ENCODE data around the gene OSBPL2.

The OSBPL2 gene

DNA sequence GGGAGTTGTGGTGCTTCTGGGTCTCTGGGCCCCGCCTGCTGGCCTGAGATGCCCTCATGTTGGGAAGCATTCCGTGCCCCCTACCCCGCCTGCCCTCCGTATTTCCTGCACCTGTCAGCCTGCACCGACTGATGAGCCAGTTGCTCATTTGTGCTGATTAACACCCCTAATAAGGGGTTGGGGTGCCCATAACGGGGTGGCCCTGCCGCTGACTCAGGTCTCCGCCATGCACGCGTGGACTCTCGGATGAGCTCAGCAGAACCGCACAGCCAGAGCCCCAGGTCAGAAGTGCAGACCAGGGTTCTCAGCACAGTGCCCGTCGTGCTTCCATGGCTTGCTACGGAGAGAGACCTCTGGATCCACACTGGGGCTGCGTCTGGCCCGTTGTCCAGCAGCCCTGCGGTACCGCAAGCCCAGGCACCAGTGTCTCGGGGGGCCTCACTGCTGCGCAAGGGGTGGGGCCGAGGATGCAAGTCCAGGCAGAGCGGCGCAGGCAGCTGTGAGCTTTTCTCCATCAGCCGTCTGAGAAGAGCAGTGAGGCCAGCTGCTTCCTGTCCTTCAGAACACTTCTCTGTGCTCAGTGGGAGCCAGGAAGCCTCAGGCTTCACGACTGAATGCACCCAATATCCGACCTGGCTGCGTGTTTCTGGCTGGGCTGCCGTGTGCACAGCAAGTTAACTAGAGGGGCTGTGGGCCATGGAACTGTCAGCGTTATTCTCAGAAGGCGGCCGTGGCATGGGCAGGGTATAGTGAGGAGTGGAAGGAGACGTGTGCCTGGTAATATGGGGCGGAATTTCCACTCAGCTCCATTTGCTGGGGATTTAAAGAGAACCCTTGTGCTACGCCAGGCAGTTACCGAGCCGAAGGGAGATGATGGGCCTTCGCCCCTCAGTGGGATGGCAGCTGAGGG lies 36.9 kb upstream of the OSBPL2 start:
- no peak for DNase-seq (ENCODE audit: extremely low read depth, low read depth)

DNA sequence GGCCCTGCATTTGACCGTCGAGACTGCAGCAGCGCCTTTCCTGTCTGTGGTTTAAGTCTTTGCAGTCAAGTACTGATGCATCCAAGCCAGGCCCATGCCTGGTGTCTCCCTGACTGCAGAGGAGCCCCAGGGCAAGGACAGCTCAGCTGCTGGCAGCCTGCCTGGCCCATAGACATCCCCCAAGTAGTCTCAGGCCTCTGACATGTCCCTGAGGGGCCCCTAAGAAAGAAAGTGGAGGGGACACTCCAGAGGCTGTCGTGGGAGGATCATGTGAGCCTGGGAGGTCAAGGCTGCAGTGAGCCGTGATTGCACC lies 36.3 kb upstream of the OSBPL2 start:
- no peak for DNase-seq (ENCODE audit: extremely low read depth, low read depth)
- TF ChIP-seq CTCF (IDR thresholded peaks at IDR 0.05; ENCODE audit: low read depth, low read length): no peak

More for the DNA sequence above, 36.9 kb upstream of the OSBPL2 start:
- no peak for TF ChIP-seq CTCF (IDR thresholded peaks at IDR 0.05; ENCODE audit: low read depth, low read length)

GRCh38 chr20:62202676-62203377 lies 35.5 kb upstream of the OSBPL2 start:
- no peak for TF ChIP-seq CTCF (IDR thresholded peaks at IDR 0.05; ENCODE audit: low read depth, low read length)
- no peak for DNase-seq (ENCODE audit: extremely low read depth, low read depth)

DNA sequence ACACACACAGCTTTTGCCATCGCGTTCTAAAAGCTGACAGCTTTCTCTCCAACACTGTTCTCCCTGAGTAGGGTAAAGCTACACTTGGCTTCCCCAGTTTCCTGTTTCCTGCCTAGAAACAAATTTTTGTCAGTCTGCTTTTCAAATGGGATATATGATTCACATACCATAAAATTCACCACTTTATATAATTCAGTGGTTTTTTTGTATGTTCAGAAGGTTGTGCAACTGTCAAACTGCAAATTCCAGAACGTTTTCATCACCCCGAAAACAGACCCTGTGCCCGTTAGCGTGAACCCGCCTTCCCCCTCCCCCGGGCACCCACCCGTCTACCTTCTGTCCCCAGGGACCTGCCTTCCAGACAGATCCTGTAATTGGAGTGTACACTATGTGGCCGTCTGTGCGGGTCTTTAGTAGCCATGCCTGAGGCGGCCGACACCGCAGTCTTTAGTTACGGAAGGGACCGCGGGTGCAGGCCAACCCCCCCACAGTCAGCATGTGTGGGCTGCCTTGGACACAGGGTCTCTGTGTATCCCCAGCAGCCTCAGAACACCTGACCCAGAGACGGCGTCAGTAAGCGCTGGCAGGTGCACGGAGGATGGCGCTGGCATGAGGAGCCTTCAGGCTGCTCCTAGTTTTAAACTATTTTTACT lies 34.8 kb upstream of the OSBPL2 start:
- no peak for DNase-seq (ENCODE audit: extremely low read depth, low read depth)
- TF ChIP-seq CTCF (IDR thresholded peaks at IDR 0.05; ENCODE audit: low read depth, low read length): no peak

- no peak for DNase-seq (ENCODE audit: extremely low read depth, low read depth)
- no peak for TF ChIP-seq CTCF (IDR thresholded peaks at IDR 0.05; ENCODE audit: low read depth, low read length)
These were observed 32.5 kb upstream of the OSBPL2 start for GRCh38 chr20:62205618-62206387.

DNA sequence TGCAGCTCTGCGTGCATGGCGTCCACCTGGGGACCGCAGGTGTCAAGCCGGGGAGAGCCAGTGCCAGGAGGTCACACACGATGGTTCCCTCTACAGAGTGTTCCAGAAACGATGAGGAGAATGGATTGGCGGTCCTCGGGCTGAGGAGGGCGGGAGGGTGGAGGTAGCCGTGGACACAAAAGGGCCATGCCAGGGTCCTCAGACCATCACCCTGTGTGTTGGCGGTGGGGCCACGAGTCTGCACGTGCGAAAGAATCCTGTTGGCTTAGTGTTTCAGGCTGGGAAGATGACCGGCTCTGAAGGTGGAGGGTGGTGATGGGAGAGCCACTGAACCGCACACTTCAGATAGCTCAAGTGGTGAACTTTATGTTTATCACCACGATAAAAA lies 31.9 kb upstream of the OSBPL2 start:
- DNase-seq (ENCODE audit: extremely low read depth, low read depth): no peak
- no peak for TF ChIP-seq CTCF (IDR thresholded peaks at IDR 0.05; ENCODE audit: low read depth, low read length)

Measured in AG09319 (cell line).